GM18873 (cell line): Measurements from ENCODE around the gene ADARB2.
"Not testable (repeated sequence)": the region's sequence is repeated elsewhere in the genome, so short reads cannot be mapped to it uniquely, and the experiment has no call there.

Source experiments
- ATAC-seq: cut with Tn5 transposase; IDR thresholded peaks from one replicate; pipeline ENCODE4 v1.9.1; 2021; ENCODE audit warnings: mild to moderate bottlenecking, moderate library complexity, moderate number of reproducible peaks; ENCODE audit not compliant: unreplicated experiment, low FRiP score

Gene ADARB2

GRCh38 chr10:1737222-1738061 lies at the start of gene ADARB2:
Gene ADARB2, minus strand, starts transcription at chr10:1737525.
- ATAC-seq, result peak; percentile 68

GRCh38 chr10:1785835-1786234 lies 48.5 kb upstream of the ADARB2 start:
- no peak for ATAC-seq

GRCh38 chr10:1782841-1783240 lies 45.5 kb upstream of the ADARB2 start:
- ATAC-seq, result no peak

- no peak for ATAC-seq
Measured at GRCh38 chr10:1779796-1780195, 42.5 kb upstream of the ADARB2 start.

- no peak for ATAC-seq
Measured at GRCh38 chr10:1778375-1778969, 41.1 kb upstream of the ADARB2 start.

- ATAC-seq, result no peak
Measured at GRCh38 chr10:1776127-1776662, 38.9 kb upstream of the ADARB2 start.

GRCh38 chr10:1774796-1775195 lies 37.5 kb upstream of the ADARB2 start:
- ATAC-seq, result no peak

- ATAC-seq, result not testable (repeated sequence)
Measured at GRCh38 chr10:1773204-1773603, 35.9 kb upstream of the ADARB2 start.

- ATAC-seq, result no peak
Measured at GRCh38 chr10:1766049-1766448, 28.7 kb upstream of the ADARB2 start.

- no peak for ATAC-seq
Measured at GRCh38 chr10:1762076-1762475, 24.8 kb upstream of the ADARB2 start.

- ATAC-seq, result no peak
Measured at GRCh38 chr10:1754506-1755153, 17.3 kb upstream of the ADARB2 start.

GRCh38 chr10:1752153-1752552 lies 14.8 kb upstream of the ADARB2 start:
- ATAC-seq, result no peak

GRCh38 chr10:1747590-1748157 lies 10.3 kb upstream of the ADARB2 start:
- ATAC-seq, result no peak

GRCh38 chr10:1746796-1747195 lies 9.5 kb upstream of the ADARB2 start:
- ATAC-seq, result no peak

- ATAC-seq, result no peak
Measured at GRCh38 chr10:1745780-1746456, 8.6 kb upstream of the ADARB2 start.

GRCh38 chr10:1744524-1744923 lies 7.2 kb upstream of the ADARB2 start:
- ATAC-seq, result no peak

GRCh38 chr10:1743141-1743540 lies 5.8 kb upstream of the ADARB2 start:
- ATAC-seq, result no peak

GRCh38 chr10:1741450-1741849 lies 4.1 kb upstream of the ADARB2 start:
- ATAC-seq, result no peak

GRCh38 chr10:1739751-1740150 lies 2.4 kb upstream of the ADARB2 start:
- no peak for ATAC-seq

GRCh38 chr10:1738950-1739349 lies 1.6 kb upstream of the ADARB2 start:
- no peak for ATAC-seq

- no peak for ATAC-seq
Measured at GRCh38 chr10:1736972-1737221, 428 bp downstream of the ADARB2 start.
